GM23338 (cell line): Measurements from ENCODE around the gene SUB1. TPM values are rescaled to one million over a fixed set of nuclear protein-coding genes. Genes with fewer than 3 reads are reported as not detected.

Experiments used
- ATAC-seq: fragments of 200-7000 bp; cut with Tn5 transposase; 3 replicates; pipeline ENCODE4 v1.9.1; 2020
- DNase-seq: peaks from one replicate; pipeline ENCODE4 v3.0.0-alpha.2; 2015; ENCODE audit warnings: low spot score
- H2AFZ ChIP-seq: fragments of 200-600 bp; sonication (generic); 2 replicates; pipeline ENCODE4 v1.8.0; 2016; ENCODE audit warnings: antibody characterized with exemption, mild to moderate bottlenecking, moderate library complexity
- H3F3A ChIP-seq: fragments of 200-600 bp; sonication (generic); replicated peaks from 2 replicates; pipeline ENCODE4 v1.8.0; 2017; ENCODE audit warnings: antibody characterized with exemption, mixed run types, low read depth
- H3K27ac ChIP-seq: fragments of 200-600 bp; sonication (generic); 2 replicates; pipeline ENCODE4 v1.6.1; 2016; ENCODE audit warnings: low read depth
- H3K27me3 ChIP-seq: fragments of 200-600 bp; sonication (generic); 2 replicates; pipeline ENCODE4 v1.8.0; 2016; ENCODE audit warnings: mild to moderate bottlenecking, mixed run types, moderate library complexity; ENCODE audit not compliant: insufficient read depth
- H3K36me3 ChIP-seq: fragments of 200-600 bp; sonication (generic); 2 replicates; pipeline ENCODE4 v1.8.0; 2016; ENCODE audit warnings: mild to moderate bottlenecking; ENCODE audit not compliant: insufficient read depth
- H3K4me1 ChIP-seq: fragments of 200-600 bp; sonication (generic); 2 replicates; pipeline ENCODE4 v1.8.0; 2016; ENCODE audit warnings: mild to moderate bottlenecking, moderate library complexity; ENCODE audit not compliant: insufficient read depth
- H3K4me2 ChIP-seq: fragments of 200-600 bp; sonication (generic); 2 replicates; pipeline ENCODE4 v1.7.1; 2017; ENCODE audit warnings: mixed run types
- H3K4me3 ChIP-seq: fragments of 200-600 bp; sonication (generic); 2 replicates; pipeline ENCODE4 v1.6.1; 2016; ENCODE audit warnings: mixed run types
- H3K79me2 ChIP-seq: fragments of 200-600 bp; sonication (generic); replicated peaks from 2 replicates; pipeline ENCODE4 v1.8.0; 2017; ENCODE audit warnings: mild to moderate bottlenecking; ENCODE audit not compliant: insufficient read depth
- H3K9me2 ChIP-seq: fragments of 200-600 bp; sonication (generic); 2 replicates; pipeline ENCODE4 v1.8.0; 2017; ENCODE audit not compliant: insufficient read depth
- H4K20me1 ChIP-seq: fragments of 200-600 bp; sonication (generic); replicated peaks from 2 replicates; pipeline ENCODE4 v1.8.0; 2017; ENCODE audit warnings: mild to moderate bottlenecking; ENCODE audit not compliant: insufficient read depth
- H3K27ac Mint-ChIP-seq: 2 replicates; pipeline ENCODE4 v1.8.0; 2020; ENCODE audit warnings: inconsistent platforms, mild to moderate bottlenecking, moderate library complexity, mixed read lengths
- H3K27me3 Mint-ChIP-seq: 3 replicates; pipeline ENCODE4 v1.8.0; 2022; ENCODE audit warnings: low read depth, mild to moderate bottlenecking, moderate library complexity, mixed read lengths, inconsistent platforms; ENCODE audit not compliant: insufficient read depth, poor library complexity
- H3K36me3 Mint-ChIP-seq: 3 replicates; pipeline ENCODE4 v1.8.0; 2021; ENCODE audit warnings: low read depth, mild to moderate bottlenecking, inconsistent platforms, moderate library complexity, mixed read lengths
- H3K4me1 Mint-ChIP-seq: 3 replicates; pipeline ENCODE4 v1.8.0; 2020; ENCODE audit warnings: mild to moderate bottlenecking, inconsistent platforms, mixed read lengths
- H3K4me3 Mint-ChIP-seq: 3 replicates; pipeline ENCODE4 v1.8.0; 2021; ENCODE audit warnings: moderate library complexity, mild to moderate bottlenecking, inconsistent platforms, mixed read lengths
- H3K9me3 Mint-ChIP-seq: 3 replicates; pipeline ENCODE4 v1.8.0; 2020; ENCODE audit warnings: moderate library complexity, mild to moderate bottlenecking, inconsistent platforms, mixed read lengths
- CREB1 ChIP-seq: fragments of 250-450 bp; sonication (Bioruptor Pico); IDR thresholded peaks from 2 replicates; pipeline ENCODE4 v1.5.0; 2020; ENCODE audit warnings: low read depth, mild to moderate bottlenecking, moderate library complexity
- ETS1 ChIP-seq: IDR thresholded peaks from 2 replicates; pipeline ENCODE4 v1.6.1; 2016; ENCODE audit warnings: antibody characterized with exemption
- EZH2 ChIP-seq: fragments of 200-600 bp; sonication (generic); IDR thresholded peaks from one replicate; pipeline ENCODE4 v1.8.0; 2017; ENCODE audit warnings: antibody characterized with exemption, mild to moderate bottlenecking, low read depth; ENCODE audit not compliant: unreplicated experiment
- EZH2phosphoT487 ChIP-seq: fragments of 200-600 bp; sonication (generic); IDR thresholded peaks from one replicate; pipeline ENCODE4 v1.8.1; 2018; ENCODE audit warnings: antibody characterized with exemption; ENCODE audit not compliant: unreplicated experiment
- JUNB ChIP-seq: IDR thresholded peaks from one replicate; pipeline ENCODE4 v1.6.1; 2016; ENCODE audit warnings: antibody characterized with exemption; ENCODE audit not compliant: unreplicated experiment
- NANOG ChIP-seq: IDR thresholded peaks from 2 replicates; pipeline ENCODE4 v1.6.1; 2016; ENCODE audit warnings: antibody characterized with exemption, borderline replicate concordance
- POLR2AphosphoS5 ChIP-seq: IDR thresholded peaks from 2 replicates; pipeline ENCODE4 v1.6.1; 2016; ENCODE audit warnings: antibody characterized with exemption, low read depth
- STAT1 ChIP-seq: IDR thresholded peaks from one replicate; pipeline ENCODE4 v1.6.1; 2016; ENCODE audit warnings: antibody characterized with exemption; ENCODE audit not compliant: unreplicated experiment
- ZNF114 ChIP-seq: fragments of 250-450 bp; sonication (Bioruptor Pico); IDR thresholded peaks from 2 replicates; pipeline ENCODE4 v1.5.0; 2020; ENCODE audit warnings: mild to moderate bottlenecking, moderate library complexity
- ZNF331 ChIP-seq: fragments of 250-450 bp; sonication (Bioruptor Pico); IDR thresholded peaks from 2 replicates; pipeline ENCODE4 v1.5.0; 2020; ENCODE audit warnings: low read depth, mild to moderate bottlenecking, moderate library complexity
- polyA plus RNA-seq: library from polyadenylated mRNA; unstranded; fragments of >200 nt; fragmentation: Nextera tagmentation; extraction: Ambion mirVana; gene quantifications from 2 replicates; pipeline ENCODE4 v1.2.1, GENCODE V29; 2016
- total RNA-seq: library from RNA; depleted of rRNA; stranded (reverse); fragments of >200 nt; shearing (Covaris generic); gene quantifications from 2 replicates; pipeline ENCODE4 v1.2.3, GENCODE V29; 2014
- TF ChIP-seq, protein P1 (sequence below), 2 experiments: fragments of 200-600 bp in 1 of 2; sonication (generic) in 1 of 2; conservative IDR thresholded peaks; 2 replicates each; pipeline versions ENCODE4 v1.5.1 to v1.6.1; 2016 to 2017; ENCODE audit warnings: antibody characterized with exemption in 2 of 2, low read depth in 2 of 2, mild to moderate bottlenecking in 2 of 2, moderate library complexity in 1 of 2
- TF ChIP-seq, protein P2 (sequence below): fragments of 250-450 bp; sonication (Bioruptor Pico); IDR thresholded peaks from 2 replicates; pipeline ENCODE4 v1.5.0; 2020; ENCODE audit warnings: mild to moderate bottlenecking, moderate library complexity
- TF ChIP-seq, protein P3 (sequence below): IDR thresholded peaks from one replicate; pipeline ENCODE4 v1.6.1; 2018; ENCODE audit warnings: antibody characterized with exemption; ENCODE audit not compliant: unreplicated experiment

SUB1 gene
- total and polyA plus RNA-seq, 2 experiments from 2014 or later, result 365 to 1,041 TPM

DNA sequence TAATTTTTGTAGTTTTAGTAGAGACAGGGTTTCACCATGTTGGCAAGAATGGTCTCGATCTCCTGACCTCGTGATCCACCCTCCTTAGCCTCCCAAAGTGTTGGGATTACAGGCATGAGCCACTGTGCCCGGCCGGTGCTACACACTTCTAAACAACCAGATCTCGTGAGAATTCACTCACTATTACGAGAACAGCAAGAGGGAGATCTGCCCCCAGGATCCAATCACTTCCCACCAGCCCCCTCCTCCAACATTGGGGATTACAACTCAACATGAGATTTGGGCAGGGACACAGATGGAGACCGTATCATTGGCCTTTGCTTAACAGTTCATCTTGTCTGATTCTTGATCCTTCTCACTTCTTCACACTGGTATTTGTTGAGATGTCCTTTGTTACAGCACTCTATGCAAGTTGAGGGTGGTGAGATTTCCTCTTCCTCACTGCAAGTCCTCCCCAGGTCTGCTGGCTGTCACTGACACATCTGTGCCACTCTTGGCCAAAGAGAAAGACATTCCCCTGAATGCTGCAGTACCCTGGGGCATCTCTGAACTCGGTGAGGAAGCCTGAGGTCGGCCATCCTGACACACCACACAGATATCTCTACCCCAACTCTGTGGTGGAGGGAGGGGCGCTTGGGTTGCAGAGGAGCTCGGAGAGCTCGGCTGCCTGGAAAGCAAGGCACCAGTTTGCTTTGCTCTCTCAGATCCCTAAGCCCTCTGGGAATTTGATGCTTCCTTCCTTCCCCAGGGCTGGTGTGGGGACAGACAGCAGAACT lies 4.2 kb upstream of the SUB1 start:
- Histone ChIP-seq H3K4me1 (peaks cover 27% of the 10 kb centered on the region), H3K36me3 (no peaks in the 10 kb centered on the region), H3F3A (no peaks in the 10 kb centered on the region), H3K4me3 (no peak overlapping the region), H3K27ac (no peak overlapping the region), H3K9me2 (no peaks in the 10 kb centered on the region), H3K4me2 (no peak overlapping the region), H3K27me3 (no peaks in the 10 kb centered on the region), H4K20me1 (no peaks in the 10 kb centered on the region), H3K79me2 (peaks cover 2% of the 10 kb centered on the region), H2AFZ (0 out of 2 replicates have a peak overlapping the region, but pooled peaks have one; percentile 16)
- no peak overlapping the region; the same call in 1 of the 2 replicates for H3K27ac Mint-ChIP-seq
- DNase-seq (no peak), ATAC-seq (no peak)
- H3K36me3 Mint-ChIP-seq, result peaks cover 2% of the 10 kb centered on the region; the same call in 1 of the 3 replicates
- peaks cover 10% of the 10 kb centered on the region for H3K27me3 Mint-ChIP-seq
- no peak overlapping the region; the same call in 2 of the 3 replicates for H3K4me3 Mint-ChIP-seq
- no peaks in the 10 kb centered on the region; the same call in 2 of the 3 replicates for H3K9me3 Mint-ChIP-seq
- TF ChIP-seq EZH2, result no peak
- TF ChIP-seq EZH2phosphoT487, result no peak
- no peak for TF ChIP-seq STAT1
- TF ChIP-seq JUNB, result no peak
- TF ChIP-seq, protein P1, sequence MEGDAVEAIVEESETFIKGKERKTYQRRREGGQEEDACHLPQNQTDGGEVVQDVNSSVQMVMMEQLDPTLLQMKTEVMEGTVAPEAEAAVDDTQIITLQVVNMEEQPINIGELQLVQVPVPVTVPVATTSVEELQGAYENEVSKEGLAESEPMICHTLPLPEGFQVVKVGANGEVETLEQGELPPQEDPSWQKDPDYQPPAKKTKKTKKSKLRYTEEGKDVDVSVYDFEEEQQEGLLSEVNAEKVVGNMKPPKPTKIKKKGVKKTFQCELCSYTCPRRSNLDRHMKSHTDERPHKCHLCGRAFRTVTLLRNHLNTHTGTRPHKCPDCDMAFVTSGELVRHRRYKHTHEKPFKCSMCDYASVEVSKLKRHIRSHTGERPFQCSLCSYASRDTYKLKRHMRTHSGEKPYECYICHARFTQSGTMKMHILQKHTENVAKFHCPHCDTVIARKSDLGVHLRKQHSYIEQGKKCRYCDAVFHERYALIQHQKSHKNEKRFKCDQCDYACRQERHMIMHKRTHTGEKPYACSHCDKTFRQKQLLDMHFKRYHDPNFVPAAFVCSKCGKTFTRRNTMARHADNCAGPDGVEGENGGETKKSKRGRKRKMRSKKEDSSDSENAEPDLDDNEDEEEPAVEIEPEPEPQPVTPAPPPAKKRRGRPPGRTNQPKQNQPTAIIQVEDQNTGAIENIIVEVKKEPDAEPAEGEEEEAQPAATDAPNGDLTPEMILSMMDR (conservative IDR thresholded peaks at IDR 0.05; ENCODE audit: low read depth in 2 of 2), result no peak
- TF ChIP-seq ETS1, result no peak
- no peak for TF ChIP-seq ZNF331 (CRISPR knock-in tag)
- no peak for TF ChIP-seq CREB1 (CRISPR knock-in tag)
- TF ChIP-seq ZNF114 (CRISPR knock-in tag), result no peak
- TF ChIP-seq NANOG, result no peak
- TF ChIP-seq, protein P2, sequence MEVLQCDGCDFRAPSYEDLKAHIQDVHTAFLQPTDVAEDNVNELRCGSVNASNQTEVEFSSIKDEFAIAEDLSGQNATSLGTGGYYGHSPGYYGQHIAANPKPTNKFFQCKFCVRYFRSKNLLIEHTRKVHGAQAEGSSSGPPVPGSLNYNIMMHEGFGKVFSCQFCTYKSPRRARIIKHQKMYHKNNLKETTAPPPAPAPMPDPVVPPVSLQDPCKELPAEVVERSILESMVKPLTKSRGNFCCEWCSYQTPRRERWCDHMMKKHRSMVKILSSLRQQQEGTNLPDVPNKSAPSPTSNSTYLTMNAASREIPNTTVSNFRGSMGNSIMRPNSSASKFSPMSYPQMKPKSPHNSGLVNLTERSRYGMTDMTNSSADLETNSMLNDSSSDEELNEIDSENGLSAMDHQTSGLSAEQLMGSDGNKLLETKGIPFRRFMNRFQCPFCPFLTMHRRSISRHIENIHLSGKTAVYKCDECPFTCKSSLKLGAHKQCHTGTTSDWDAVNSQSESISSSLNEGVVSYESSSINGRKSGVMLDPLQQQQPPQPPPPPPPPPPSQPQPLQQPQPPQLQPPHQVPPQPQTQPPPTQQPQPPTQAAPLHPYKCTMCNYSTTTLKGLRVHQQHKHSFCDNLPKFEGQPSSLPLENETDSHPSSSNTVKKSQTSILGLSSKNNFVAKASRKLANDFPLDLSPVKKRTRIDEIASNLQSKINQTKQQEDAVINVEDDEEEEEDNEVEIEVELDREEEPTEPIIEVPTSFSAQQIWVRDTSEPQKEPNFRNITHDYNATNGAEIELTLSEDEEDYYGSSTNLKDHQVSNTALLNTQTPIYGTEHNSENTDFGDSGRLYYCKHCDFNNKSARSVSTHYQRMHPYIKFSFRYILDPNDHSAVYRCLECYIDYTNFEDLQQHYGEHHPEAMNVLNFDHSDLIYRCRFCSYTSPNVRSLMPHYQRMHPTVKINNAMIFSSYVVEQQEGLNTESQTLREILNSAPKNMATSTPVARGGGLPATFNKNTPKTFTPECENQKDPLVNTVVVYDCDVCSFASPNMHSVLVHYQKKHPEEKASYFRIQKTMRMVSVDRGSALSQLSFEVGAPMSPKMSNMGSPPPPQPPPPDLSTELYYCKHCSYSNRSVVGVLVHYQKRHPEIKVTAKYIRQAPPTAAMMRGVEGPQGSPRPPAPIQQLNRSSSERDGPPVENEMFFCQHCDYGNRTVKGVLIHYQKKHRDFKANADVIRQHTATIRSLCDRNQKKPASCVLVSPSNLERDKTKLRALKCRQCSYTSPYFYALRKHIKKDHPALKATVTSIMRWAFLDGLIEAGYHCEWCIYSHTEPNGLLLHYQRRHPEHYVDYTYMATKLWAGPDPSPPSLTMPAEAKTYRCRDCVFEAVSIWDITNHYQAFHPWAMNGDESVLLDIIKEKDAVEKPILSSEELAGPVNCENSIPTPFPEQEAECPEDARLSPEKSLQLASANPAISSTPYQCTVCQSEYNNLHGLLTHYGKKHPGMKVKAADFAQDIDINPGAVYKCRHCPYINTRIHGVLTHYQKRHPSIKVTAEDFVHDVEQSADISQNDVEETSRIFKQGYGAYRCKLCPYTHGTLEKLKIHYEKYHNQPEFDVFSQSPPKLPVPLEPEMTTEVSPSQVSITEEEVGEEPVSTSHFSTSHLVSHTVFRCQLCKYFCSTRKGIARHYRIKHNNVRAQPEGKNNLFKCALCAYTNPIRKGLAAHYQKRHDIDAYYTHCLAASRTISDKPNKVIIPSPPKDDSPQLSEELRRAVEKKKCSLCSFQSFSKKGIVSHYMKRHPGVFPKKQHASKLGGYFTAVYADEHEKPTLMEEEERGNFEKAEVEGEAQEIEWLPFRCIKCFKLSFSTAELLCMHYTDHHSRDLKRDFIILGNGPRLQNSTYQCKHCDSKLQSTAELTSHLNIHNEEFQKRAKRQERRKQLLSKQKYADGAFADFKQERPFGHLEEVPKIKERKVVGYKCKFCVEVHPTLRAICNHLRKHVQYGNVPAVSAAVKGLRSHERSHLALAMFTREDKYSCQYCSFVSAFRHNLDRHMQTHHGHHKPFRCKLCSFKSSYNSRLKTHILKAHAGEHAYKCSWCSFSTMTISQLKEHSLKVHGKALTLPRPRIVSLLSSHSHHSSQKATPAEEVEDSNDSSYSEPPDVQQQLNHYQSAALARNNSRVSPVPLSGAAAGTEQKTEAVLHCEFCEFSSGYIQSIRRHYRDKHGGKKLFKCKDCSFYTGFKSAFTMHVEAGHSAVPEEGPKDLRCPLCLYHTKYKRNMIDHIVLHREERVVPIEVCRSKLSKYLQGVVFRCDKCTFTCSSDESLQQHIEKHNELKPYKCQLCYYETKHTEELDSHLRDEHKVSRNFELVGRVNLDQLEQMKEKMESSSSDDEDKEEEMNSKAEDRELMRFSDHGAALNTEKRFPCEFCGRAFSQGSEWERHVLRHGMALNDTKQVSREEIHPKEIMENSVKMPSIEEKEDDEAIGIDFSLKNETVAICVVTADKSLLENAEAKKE, result no peak
- no peak for TF ChIP-seq POLR2AphosphoS5
- TF ChIP-seq, protein P3, sequence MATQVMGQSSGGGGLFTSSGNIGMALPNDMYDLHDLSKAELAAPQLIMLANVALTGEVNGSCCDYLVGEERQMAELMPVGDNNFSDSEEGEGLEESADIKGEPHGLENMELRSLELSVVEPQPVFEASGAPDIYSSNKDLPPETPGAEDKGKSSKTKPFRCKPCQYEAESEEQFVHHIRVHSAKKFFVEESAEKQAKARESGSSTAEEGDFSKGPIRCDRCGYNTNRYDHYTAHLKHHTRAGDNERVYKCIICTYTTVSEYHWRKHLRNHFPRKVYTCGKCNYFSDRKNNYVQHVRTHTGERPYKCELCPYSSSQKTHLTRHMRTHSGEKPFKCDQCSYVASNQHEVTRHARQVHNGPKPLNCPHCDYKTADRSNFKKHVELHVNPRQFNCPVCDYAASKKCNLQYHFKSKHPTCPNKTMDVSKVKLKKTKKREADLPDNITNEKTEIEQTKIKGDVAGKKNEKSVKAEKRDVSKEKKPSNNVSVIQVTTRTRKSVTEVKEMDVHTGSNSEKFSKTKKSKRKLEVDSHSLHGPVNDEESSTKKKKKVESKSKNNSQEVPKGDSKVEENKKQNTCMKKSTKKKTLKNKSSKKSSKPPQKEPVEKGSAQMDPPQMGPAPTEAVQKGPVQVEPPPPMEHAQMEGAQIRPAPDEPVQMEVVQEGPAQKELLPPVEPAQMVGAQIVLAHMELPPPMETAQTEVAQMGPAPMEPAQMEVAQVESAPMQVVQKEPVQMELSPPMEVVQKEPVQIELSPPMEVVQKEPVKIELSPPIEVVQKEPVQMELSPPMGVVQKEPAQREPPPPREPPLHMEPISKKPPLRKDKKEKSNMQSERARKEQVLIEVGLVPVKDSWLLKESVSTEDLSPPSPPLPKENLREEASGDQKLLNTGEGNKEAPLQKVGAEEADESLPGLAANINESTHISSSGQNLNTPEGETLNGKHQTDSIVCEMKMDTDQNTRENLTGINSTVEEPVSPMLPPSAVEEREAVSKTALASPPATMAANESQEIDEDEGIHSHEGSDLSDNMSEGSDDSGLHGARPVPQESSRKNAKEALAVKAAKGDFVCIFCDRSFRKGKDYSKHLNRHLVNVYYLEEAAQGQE, result no peak
- peaks cover 56% of the 10 kb centered on the region for H3K4me1 Mint-ChIP-seq
